HG03457 (cell line): Measurements from ENCODE around the gene EZH2.

Experiments
- ATAC-seq: cut with Tn5 transposase; IDR thresholded peaks from one replicate; pipeline ENCODE4 v1.9.1; 2021; ENCODE audit warnings: moderate number of reproducible peaks; ENCODE audit not compliant: unreplicated experiment

Gene EZH2

GRCh38 chr7:148856891-148857290 is 27.2 kb downstream of the EZH2 start:
- no peak for ATAC-seq

- ATAC-seq: no peak
Observed at GRCh38 chr7:148856578-148856881, 27.6 kb downstream of the EZH2 start.

GRCh38 chr7:148854983-148855382 is 29.1 kb downstream of the EZH2 start:
- no peak for ATAC-seq

GRCh38 chr7:148852272-148852671 is 31.8 kb downstream of the EZH2 start:
- ATAC-seq: no peak

GRCh38 chr7:148850564-148850963 is 33.5 kb downstream of the EZH2 start:
- no peak for ATAC-seq

- ATAC-seq: no peak
Observed at GRCh38 chr7:148849393-148850098, 34.5 kb downstream of the EZH2 start.

GRCh38 chr7:148847815-148848734 is 36.0 kb downstream of the EZH2 start:
- no peak for ATAC-seq

- no peak for ATAC-seq
Observed at GRCh38 chr7:148838905-148839304, 45.2 kb downstream of the EZH2 start.

- ATAC-seq: no peak
Observed at GRCh38 chr7:148835854-148836253, 48.2 kb downstream of the EZH2 start.

- no peak for ATAC-seq
Observed at GRCh38 chr7:148834605-148835004, 49.5 kb downstream of the EZH2 start.

GRCh38 chr7:148831782-148832181 is 52.3 kb downstream of the EZH2 start:
- no peak for ATAC-seq

- ATAC-seq: no peak
Observed at GRCh38 chr7:148830897-148831692, 53.0 kb downstream of the EZH2 start.

- no peak for ATAC-seq
Observed at GRCh38 chr7:148828965-148829364, 55.1 kb downstream of the EZH2 start.

GRCh38 chr7:148825338-148825737 is 58.8 kb downstream of the EZH2 start:
- no peak for ATAC-seq

GRCh38 chr7:148824864-148825263 is 59.2 kb downstream of the EZH2 start:
- no peak for ATAC-seq

- no peak for ATAC-seq
Observed at GRCh38 chr7:148821422-148821821, 62.7 kb downstream of the EZH2 start.

- no peak for ATAC-seq
Observed at GRCh38 chr7:148819697-148820360, 64.3 kb downstream of the EZH2 start.

GRCh38 chr7:148815612-148816011 is 68.5 kb downstream of the EZH2 start:
- no peak for ATAC-seq

GRCh38 chr7:148814922-148815559 is 69.0 kb downstream of the EZH2 start:
- ATAC-seq: no peak

GRCh38 chr7:148813890-148814289 is 70.2 kb downstream of the EZH2 start:
- no peak for ATAC-seq
